PC-3 (cell line): ENCODE data around the gene TCF20.

Experiments
- EZH2phosphoT487 ChIP-seq: fragments of 300-600 bp; sonication (generic); IDR thresholded peaks from 2 replicates; pipeline ENCODE4 v1.6.1; 2018; ENCODE audit warnings: mild to moderate bottlenecking, antibody characterized with exemption, low read length, borderline replicate concordance
- TF ChIP-seq, protein P1 (sequence below): fragments of 300-600 bp; sonication (generic); conservative IDR thresholded peaks from 2 replicates; pipeline ENCODE4 v1.5.1; 2017; ENCODE audit warnings: antibody characterized with exemption, low read depth, mild to moderate bottlenecking, low read length

DNA sequence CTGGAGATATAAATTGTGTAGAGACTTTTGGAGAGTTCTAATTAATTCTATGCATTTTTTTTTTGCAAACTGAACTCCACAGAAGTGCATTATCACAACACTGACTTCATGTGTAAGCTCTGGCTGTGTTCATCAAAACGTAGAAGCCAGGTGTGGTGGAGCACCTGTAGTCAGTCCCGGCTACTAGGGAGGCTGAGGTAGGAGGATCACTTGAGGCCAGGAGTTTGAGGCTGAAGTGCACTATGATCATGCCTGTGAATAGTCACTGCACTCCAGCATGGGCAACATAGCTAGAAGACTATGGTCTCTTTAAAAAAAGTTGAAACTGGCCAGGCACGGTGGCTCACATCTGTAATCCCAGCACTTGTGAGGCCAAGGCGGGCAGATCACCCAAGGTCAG, 20.6 kb downstream of the TCF20 start:
- TF ChIP-seq, protein P1, sequence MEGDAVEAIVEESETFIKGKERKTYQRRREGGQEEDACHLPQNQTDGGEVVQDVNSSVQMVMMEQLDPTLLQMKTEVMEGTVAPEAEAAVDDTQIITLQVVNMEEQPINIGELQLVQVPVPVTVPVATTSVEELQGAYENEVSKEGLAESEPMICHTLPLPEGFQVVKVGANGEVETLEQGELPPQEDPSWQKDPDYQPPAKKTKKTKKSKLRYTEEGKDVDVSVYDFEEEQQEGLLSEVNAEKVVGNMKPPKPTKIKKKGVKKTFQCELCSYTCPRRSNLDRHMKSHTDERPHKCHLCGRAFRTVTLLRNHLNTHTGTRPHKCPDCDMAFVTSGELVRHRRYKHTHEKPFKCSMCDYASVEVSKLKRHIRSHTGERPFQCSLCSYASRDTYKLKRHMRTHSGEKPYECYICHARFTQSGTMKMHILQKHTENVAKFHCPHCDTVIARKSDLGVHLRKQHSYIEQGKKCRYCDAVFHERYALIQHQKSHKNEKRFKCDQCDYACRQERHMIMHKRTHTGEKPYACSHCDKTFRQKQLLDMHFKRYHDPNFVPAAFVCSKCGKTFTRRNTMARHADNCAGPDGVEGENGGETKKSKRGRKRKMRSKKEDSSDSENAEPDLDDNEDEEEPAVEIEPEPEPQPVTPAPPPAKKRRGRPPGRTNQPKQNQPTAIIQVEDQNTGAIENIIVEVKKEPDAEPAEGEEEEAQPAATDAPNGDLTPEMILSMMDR = no peak
- no peak for TF ChIP-seq EZH2phosphoT487
